HG02759 (cell line): ENCODE measurements around the gene CNR2.
"Not testable (repeated sequence)": the region's sequence is repeated elsewhere in the genome, so short reads cannot be mapped to it uniquely, and the experiment has no call there.

ENCODE experiments used
- ATAC-seq: cut with Tn5 transposase; IDR thresholded peaks from one replicate; pipeline ENCODE4 v1.9.1; 2021; ENCODE audit warnings: mild to moderate bottlenecking, moderate library complexity; ENCODE audit not compliant: unreplicated experiment

CNR2 gene

DNA sequence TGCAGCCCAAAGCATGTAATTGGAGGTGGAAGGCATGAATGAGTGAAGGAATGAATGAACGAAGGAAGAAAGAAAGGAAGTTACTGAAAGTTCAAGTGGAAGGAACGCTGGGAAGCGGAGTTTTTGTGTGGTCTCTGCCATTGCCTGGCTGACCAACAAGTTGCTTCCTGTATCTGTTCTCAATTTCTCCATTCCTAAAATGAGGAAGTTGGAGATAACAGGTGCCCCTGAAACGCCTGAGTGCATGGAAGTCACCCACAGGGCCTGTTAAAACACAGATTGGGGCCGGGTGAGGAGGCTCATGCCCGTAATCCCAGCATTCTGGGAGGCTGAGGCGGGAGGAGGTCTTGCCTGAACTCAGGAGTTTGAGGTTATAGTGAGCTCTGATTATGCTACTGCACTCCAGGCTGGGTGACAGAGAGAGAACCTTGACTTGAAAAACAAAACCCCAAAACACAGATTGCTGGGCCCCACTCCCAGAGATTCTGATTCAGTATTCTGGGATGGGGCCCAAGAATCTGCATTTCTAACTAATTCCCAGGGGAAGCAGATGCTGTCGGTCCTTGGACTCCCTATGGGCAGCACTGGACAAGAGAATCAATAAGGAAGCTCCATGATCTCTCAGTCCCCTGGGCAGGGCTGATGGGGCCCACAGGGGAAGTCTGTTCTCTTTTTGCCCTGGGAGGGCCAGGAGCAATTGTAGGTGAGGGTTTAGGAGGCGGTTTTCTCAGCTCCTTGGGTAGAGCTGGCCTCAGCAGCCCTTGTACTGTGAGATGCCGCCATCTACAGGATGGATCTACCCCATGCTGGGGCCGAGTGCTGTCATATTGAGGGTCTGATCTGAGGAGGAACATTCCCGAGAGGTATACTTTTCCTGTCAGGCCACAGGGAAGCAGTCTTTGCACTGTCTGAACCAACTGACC, 3.3 kb upstream of the CNR2 start:
- peak; percentile 62 for ATAC-seq

DNA sequence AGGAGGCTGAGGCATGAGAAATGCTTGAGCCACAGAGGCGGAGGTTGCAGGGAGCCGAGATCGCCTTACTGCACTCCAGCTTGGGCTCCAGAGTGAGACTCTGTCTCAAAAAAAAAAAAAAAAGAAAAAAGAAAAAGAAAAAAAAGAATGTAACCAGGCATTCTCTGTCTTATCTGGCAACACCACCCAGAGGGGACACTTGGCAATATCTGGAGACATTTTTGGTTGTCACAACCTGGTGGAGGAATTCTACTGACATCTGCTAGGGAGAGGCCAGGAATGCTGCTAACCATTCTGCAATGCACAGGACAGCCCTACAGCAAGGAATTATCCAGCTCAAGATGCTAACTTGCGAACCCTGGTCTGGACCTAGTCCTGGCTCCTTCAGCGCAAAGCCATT, 2.3 kb upstream of the CNR2 start:
- no peak for ATAC-seq

DNA sequence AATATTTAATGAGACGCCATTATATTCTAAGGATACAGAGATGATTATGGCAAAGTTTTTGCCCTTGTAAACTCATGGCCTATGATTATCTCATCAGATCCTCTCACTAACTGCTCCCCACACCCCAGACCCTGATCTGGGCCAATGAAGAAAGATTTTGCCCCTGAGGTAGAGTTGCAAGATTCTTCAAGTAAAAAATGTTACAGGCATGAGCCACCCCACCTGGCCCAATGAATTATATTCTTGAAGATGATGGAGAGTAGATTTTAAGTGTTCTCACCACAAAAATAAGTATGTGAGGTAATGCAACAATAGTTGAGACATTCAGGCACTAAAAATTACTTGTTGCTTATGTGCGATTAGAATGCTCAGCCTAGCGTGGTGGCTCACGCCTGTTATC, 1.8 kb upstream of the CNR2 start:
- ATAC-seq: no peak

DNA sequence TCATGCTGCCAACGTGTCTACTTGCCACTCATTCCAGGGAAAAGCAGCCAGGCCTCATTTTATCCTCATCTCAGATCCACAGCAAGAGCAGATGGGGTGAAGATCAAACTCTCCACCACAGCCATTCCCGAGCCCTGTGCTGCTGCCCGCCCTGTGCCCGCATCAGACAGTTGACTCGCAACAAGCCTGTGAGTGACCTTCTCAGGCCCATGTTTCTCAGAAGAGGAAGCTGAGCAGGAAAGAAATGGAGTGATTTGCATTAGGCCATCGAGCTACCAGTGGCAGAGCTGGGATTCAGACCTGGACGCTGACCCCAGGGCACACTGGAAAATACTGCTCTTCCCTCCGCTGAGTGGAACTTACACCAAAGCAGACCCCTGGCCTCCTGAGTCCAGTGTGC, 1.2 kb downstream of the CNR2 start:
- ATAC-seq: no peak

DNA sequence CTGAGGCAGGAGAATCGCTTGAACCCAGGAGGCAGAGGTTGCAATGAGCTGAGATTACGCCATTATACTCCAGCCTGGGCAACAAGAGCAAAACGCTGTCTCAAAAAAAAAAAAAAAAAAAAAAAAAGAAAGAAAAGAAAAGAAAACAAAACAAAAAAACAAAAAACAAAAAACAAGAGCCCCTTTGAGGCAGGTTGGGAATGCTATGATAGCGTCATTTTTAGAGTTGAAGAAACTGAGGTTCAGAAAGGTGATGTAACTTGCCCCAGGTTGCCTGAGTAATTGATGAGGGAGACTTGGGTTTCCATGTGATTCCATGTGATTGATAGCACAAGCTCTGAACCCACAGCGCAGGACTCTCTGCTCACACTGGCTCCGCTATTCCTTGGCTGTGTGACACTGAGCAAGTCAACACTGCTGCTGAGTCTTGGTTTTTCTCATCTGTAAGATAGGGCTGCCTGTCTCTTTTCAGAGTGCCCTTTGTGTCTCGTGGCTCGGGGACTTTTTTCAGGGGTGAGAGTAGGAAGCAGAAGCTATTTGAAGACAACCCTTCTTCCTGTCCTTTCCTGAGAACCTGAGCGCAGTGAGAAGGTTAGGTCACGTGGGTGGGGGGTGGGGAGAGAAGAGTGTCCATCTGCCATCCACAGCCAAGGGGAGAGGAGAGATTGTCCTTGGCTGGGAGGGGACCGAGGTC, 2.5 kb downstream of the CNR2 start:
- no peak for ATAC-seq

DNA sequence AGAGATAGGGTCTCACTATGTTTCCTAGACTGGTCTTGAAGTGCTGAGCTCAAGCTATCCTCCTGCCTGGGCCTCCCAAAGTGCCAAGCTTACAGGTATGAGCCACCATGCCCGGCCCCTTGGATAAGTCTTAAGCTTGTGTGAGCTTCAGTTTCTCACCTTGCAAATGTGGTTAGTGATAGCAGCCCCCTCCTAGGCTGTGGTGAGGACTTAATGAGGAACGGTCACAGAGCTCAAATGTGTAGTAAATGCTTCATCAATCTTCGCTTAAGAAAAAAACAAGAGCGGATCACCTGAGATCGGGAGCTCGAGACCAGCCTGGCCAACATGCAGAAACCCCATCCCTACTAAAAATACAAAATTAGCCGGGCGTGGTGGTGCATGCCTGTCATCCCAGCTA, 3.0 kb downstream of the CNR2 start:
- no peak for ATAC-seq

DNA sequence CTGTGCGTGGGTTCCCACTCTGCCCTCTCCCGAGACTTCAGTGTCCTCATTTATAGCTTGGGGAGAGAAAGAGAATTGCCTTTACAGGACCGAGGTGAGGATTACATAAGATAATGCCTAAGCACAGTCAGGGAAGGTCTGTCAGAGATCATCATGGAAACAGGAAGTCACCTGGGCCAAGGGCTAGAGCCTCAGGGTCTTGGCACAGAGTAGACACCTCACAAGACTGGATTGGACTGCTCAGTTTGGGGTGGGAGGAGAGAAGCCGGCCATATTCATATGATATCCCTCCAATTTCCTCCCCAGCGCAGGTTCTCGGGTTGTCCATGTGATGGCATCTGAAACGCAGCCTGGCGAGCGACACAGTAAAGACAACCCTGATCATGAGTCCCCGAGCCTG, 3.8 kb downstream of the CNR2 start:
- no peak for ATAC-seq

GRCh38 chr1:23908453-23909341, 4.5 kb downstream of the CNR2 start:
- peak; percentile 38 for ATAC-seq

DNA sequence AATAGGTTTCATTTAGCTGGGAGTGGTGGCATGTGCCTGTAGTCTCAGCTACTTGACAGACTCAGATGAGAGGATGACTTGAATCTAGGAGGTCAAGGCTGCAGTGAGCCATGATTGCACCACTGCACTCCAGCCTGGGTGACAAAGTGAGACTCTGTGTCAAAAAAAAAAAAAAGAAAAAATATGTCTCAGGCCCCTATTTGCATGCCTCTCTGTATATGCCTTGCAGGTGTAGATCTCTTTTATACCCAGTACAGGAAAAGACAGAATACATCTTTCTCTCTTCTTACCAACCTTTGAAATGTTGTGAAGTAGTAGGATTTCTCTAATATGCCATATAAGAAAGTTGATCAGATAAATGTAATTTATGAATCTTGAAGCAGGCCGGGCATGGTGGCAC, 6.4 kb downstream of the CNR2 start:
- no peak for ATAC-seq

DNA sequence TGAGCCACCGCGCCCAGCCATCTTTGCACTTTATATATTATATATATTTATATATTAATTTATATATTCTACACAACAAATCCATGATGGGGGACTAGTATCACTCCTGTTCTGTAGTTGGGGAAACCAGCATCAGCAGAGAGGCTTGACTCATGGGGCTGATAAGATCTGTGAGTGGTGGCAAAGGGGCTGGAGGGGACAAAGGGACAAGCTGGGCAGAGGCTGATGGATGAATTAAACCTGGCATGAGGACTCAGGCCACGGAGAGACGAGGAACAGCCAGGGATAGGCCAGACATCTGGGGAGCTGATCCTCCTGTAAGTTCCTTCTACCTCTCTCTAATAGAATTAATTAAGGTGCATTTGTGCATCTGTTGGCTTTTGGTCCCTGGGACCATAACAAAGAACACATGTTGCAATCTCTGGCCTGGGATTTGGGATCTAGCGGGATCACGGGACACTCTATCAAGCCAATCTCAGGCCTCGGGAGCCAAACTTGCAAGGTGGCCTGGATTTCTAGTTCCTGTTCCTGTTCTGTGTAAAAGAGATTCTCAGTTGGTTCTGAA, 7.6 kb downstream of the CNR2 start:
- no peak for ATAC-seq

DNA sequence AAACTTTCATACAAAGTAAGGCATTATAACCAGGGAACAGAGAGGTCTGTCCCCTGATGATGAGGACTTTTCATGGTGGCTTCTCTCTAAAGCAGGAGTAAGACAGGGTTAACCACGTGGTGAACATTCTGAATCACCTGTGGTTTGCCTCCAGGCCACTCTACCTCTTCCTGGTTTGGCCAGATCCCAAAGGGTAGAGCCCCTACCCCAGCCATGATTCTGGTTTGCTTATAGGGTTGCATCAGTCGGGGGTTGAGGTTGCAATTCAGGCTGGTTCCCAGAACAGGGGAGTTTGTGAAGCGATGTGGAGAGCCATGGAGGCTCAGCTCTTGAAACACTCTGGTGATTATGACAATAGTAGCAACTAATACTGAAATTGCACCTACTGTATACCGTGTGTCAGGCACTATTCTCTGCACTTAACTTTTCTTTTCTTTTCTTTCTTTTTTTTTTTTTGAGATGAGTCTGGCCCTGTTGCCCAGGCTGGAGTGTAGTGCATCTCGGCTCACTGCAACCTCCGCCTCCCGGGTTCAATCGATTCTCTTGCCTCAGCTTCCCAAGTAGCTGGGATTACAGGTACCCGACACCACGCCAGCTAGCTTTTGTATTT, 8.3 kb downstream of the CNR2 start:
- peak; percentile 47 for ATAC-seq

- no peak for ATAC-seq
Observed at GRCh38 chr1:23903754-23904153, 9.4 kb downstream of the CNR2 start.

GRCh38 chr1:23902321-23903278, 10.6 kb downstream of the CNR2 start:
- ATAC-seq: no peak

GRCh38 chr1:23900017-23900416, 13.1 kb downstream of the CNR2 start:
- not testable (repeated sequence) for ATAC-seq

DNA sequence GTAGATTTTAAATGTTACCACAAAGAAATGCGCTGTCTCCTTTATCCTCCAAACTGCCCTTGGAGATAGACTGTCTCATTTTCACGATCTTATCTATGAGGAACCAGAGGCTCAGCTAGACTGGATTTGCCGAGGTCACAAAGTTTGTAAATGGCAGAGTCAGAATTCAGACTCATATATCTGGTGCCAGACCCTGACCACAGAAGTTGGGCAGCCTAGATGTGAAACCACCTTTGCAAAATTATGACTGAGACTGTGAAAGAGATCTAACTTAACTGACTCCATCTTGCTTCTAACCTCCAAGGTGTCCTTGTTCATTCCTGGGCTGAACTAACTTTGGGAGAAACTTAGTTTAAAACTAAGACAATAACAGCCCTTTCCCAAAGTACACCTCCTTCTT, 14.1 kb downstream of the CNR2 start:
- ATAC-seq: no peak

DNA sequence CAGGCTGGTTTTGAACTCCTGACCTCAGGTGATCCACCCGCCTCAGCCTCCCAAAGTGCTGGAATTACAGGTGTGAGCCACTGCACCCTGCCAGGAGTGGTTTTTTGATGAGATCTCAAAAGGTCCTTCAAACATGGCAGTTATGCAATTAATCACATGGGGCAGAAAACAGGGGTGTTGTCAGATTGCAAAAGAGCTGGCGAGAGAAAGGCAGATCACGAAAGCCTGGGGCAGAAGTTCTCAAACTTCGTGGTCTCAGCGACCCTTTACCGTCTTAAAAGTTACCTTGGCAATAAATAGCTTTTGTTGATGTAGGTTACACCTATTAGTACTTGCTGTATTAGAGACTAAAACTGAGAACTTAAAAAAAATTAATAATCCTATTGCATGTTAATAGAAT, 16.1 kb downstream of the CNR2 start:
- no peak for ATAC-seq

GRCh38 chr1:23896491-23896890, 16.7 kb downstream of the CNR2 start:
- no peak for ATAC-seq

- no peak for ATAC-seq
Observed at GRCh38 chr1:23895993-23896392, 17.2 kb downstream of the CNR2 start.

DNA sequence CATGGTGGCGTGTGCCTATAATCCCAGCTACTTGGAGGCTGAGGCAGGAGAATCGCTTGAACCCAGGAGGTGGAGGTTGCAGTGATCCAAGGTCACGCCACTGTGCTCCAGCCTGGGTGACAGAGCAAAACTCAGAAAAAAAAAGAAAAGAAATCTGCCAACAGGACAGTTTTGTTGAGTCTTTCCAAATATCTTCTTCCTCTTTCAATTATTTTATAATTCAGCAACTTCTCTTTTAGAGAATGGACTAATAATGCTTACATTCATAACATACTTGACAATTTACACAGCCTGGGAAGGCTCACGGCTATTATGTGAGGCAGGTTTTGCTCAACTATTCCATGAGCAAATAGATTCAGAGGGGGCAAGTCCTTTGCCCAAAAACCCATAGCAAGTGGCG, 18.1 kb downstream of the CNR2 start:
- no peak for ATAC-seq
